Breast epithelium (tissue), 4 donors: ENCODE measurements around the gene RAD51C. TPM values are rescaled to one million over a fixed set of nuclear protein-coding genes. Genes with fewer than 3 reads are reported as not detected.

Source experiments
- DNase-seq, 2 donors: peaks; one replicate each; pipeline ENCODE4 v3.0.0-alpha.2; 2019; ENCODE audit warnings: low spot score in 2 of 2
- H3K27ac ChIP-seq, 2 donors: fragments of 200-600 bp; sonication (generic) in 1 of 2; one replicate each; pipeline ENCODE4 v1.5.1; 2016 to 2019; ENCODE audit warnings: mild to moderate bottlenecking in 1 of 2
- H3K27me3 ChIP-seq, 2 donors: fragments of 200-600 bp; sonication (generic) in 1 of 2; one replicate each; pipeline versions ENCODE4 v1.5.1 to v1.6.0; 2017 to 2019; ENCODE audit warnings: control low read depth in 1 of 2, mild to moderate bottlenecking in 1 of 2
- H3K36me3 ChIP-seq: fragments of 200-600 bp; one replicate; pipeline ENCODE4 v1.5.1; 2019
- H3K4me1 ChIP-seq, 2 donors: fragments of 200-600 bp; sonication (generic); one replicate each; pipeline ENCODE4 v1.5.1; 2016 to 2019; ENCODE audit warnings: control low read depth in 1 of 2
- H3K4me3 ChIP-seq, 3 donors: fragments of 200-600 bp; sonication (generic); 1 replicate in 2 of 3; 2 replicates in 1 of 3; pipeline ENCODE4 v1.5.1; 2016 to 2019; ENCODE audit warnings: mild to moderate bottlenecking in 3 of 3, moderate library complexity in 2 of 3
- H3K9me3 ChIP-seq, 2 donors: fragments of 200-600 bp; sonication (generic) in 1 of 2; one replicate each; pipeline ENCODE4 v1.5.1; 2016 to 2019; ENCODE audit warnings: control low read depth in 1 of 2
- POLR2A ChIP-seq: fragments of 450-650 bp; IDR thresholded peaks from one replicate; pipeline ENCODE4 v1.6.1; 2016; ENCODE audit warnings: antibody characterized with exemption, mild to moderate bottlenecking, moderate library complexity
- POLR2AphosphoS5 ChIP-seq, 3 donors: sonication (generic); formaldehyde crosslinking; IDR thresholded peaks; one replicate each; pipeline ENCODE4 v1.6.1; 2017; ENCODE audit warnings: antibody characterized with exemption in 3 of 3
- intact Hi-C: fragments of 100-400 bp; cut with DNase I; formaldehyde crosslinking; loops from one replicate; pipeline ENCODE4 v1.15.1; 2023; ENCODE audit warnings: low total_unique reads
- total RNA-seq, 3 donors: library from RNA; depleted of rRNA; stranded (reverse); fragments of >200 nt; gene quantifications; one replicate each; pipeline ENCODE4 v1.1.0, GENCODE V29; 2016
- TF ChIP-seq, protein P1 (sequence below), 3 donors: fragments of 450-650 bp; IDR thresholded peaks; one replicate each; pipeline ENCODE4 v1.5.1; 2016 to 2017; ENCODE audit warnings: antibody characterized with exemption in 3 of 3, mild to moderate bottlenecking in 3 of 3, moderate library complexity in 3 of 3

RAD51C gene
- total RNA-seq, 3 donors from 2014 or later = 26.2 to 27.7 (median 27.5) TPM

DNA sequence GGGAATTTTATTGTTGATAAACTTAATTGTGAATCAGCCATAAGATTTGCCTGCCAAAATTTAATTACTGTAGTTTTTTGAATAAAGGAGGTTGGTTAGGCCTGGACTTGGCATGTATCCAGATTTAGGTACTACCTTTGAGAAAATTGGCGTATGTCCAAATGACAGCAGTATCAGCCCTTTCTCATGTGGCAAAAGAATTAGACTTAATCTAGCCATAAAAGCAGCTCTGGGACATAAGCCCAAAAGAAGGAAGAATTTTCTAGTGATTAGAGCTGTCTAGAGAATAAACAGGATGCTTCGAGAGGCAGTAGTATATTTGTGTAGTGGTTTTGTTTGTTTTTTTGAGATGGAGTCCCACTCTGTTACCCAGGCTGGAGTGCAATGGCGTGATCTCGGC, 91.0 kb downstream of the RAD51C start:
- TF ChIP-seq, protein P1, sequence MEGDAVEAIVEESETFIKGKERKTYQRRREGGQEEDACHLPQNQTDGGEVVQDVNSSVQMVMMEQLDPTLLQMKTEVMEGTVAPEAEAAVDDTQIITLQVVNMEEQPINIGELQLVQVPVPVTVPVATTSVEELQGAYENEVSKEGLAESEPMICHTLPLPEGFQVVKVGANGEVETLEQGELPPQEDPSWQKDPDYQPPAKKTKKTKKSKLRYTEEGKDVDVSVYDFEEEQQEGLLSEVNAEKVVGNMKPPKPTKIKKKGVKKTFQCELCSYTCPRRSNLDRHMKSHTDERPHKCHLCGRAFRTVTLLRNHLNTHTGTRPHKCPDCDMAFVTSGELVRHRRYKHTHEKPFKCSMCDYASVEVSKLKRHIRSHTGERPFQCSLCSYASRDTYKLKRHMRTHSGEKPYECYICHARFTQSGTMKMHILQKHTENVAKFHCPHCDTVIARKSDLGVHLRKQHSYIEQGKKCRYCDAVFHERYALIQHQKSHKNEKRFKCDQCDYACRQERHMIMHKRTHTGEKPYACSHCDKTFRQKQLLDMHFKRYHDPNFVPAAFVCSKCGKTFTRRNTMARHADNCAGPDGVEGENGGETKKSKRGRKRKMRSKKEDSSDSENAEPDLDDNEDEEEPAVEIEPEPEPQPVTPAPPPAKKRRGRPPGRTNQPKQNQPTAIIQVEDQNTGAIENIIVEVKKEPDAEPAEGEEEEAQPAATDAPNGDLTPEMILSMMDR (IDR thresholded peaks at IDR 0.05) = no peak
- TF ChIP-seq POLR2A = no peak
- no peak for TF ChIP-seq POLR2AphosphoS5 (IDR thresholded peaks at IDR 0.05)
- Histone ChIP-seq H3K4me1 (no peaks in the 10 kb centered on the region), H3K27ac (no peak overlapping the region), H3K36me3 (no peaks in the 10 kb centered on the region), H3K9me3 (no peaks in the 10 kb centered on the region), H3K4me3 (no peak overlapping the region), H3K27me3 (no peaks in the 10 kb centered on the region)
- no peak for DNase-seq
- intact Hi-C loops = no loop called here

DNA sequence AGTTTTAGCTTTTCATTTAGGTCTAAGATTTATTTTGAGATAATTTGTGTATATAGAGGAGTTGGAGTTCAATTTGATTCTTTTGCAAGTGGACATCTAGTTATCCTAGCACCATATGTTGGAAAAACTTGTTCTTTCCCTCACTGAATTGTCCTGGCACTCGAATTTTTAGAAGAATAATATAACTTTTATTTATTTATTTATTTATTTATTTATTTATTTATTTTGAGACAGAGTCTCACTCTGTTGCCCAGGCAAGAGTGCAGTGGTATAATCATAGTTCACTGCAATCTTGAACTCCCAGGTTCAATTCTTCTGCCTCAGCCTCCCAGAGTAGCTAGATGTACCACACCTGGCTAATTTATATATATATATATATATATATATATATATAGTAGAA, 92.7 kb downstream of the RAD51C start:
- no peak for DNase-seq
- no peak overlapping the region for H3K27ac ChIP-seq
- no peak overlapping the region for H3K4me3 ChIP-seq
- H3K9me3 ChIP-seq = no peaks in the 10 kb centered on the region
- H3K4me1 ChIP-seq = no peaks in the 10 kb centered on the region
- no peaks in the 10 kb centered on the region for H3K27me3 ChIP-seq
- intact Hi-C loops = no loop called here
- H3K36me3 ChIP-seq = no peaks in the 10 kb centered on the region
- TF ChIP-seq POLR2AphosphoS5 (IDR thresholded peaks at IDR 0.05) (no peak), POLR2A (no peak)
- TF ChIP-seq, protein P1 (IDR thresholded peaks at IDR 0.05) = no peak

Other genes starting within 250 kb of the RAD51C start
- under 1 TPM; under 0.01 to 0.33 (median 0.32) TPM for gene HSF5, start 204.2 kb upstream of the RAD51C start, total RNA-seq
- 10 to 100 TPM; 35.7 to 53.6 (median 42.7) TPM for gene MTMR4, start 178.0 kb upstream of the RAD51C start, total RNA-seq
- under 1 TPM; 0.16 to 0.33 (median 0.29) TPM for gene TEX14, start 557 bp upstream of the RAD51C start, total RNA-seq
- gene PPM1E, start 63.3 kb downstream of the RAD51C start, total RNA-seq = under 1 TPM; under 0.01 to 0.44 (median 0.16) TPM